RKO (cell line): ENCODE results near the gene STK17A.
"Not testable (repeated sequence)": the region's sequence is repeated elsewhere in the genome, so short reads cannot be mapped to it uniquely, and the experiment has no call there.

Experiments used
- DNase-seq: peaks from one replicate; pipeline ENCODE4 v3.0.0-alpha.2; 2016; ENCODE audit warnings: low spot score

The STK17A gene

GRCh38 chr7:43569424-43569823, 13.5 kb upstream of the STK17A start:
- DNase-seq, result peak; percentile 87

- DNase-seq, result no peak
These were observed 12.1 kb upstream of the STK17A start for GRCh38 chr7:43570688-43571365.

GRCh38 chr7:43572516-43573049, 10.3 kb upstream of the STK17A start:
- peak; percentile 97 for DNase-seq

GRCh38 chr7:43573832-43574231, 9.1 kb upstream of the STK17A start:
- not testable (repeated sequence) for DNase-seq

GRCh38 chr7:43575506-43575905, 7.4 kb upstream of the STK17A start:
- no peak for DNase-seq

- DNase-seq, result no peak
These were observed 6.7 kb upstream of the STK17A start for GRCh38 chr7:43576241-43576640.

- no peak for DNase-seq
These were observed 5.4 kb upstream of the STK17A start for GRCh38 chr7:43577485-43577951.

GRCh38 chr7:43583424-43584194, 701 bp downstream of the STK17A start:
- DNase-seq, result peak; percentile 74

GRCh38 chr7:43584195-43584586, 1.3 kb downstream of the STK17A start:
- DNase-seq, result peak; percentile 80

GRCh38 chr7:43584733-43585132, 1.8 kb downstream of the STK17A start:
- not testable (repeated sequence) for DNase-seq

- DNase-seq, result peak; percentile 73
These were observed 2.7 kb downstream of the STK17A start for GRCh38 chr7:43585562-43585961.

- DNase-seq, result peak; percentile 50
These were observed 3.5 kb downstream of the STK17A start for GRCh38 chr7:43586251-43586900.

- no peak for DNase-seq
These were observed 5.7 kb downstream of the STK17A start for GRCh38 chr7:43588477-43589132.

GRCh38 chr7:43589133-43589478, 6.2 kb downstream of the STK17A start:
- no peak for DNase-seq

- DNase-seq, result no peak
These were observed 6.8 kb downstream of the STK17A start for GRCh38 chr7:43589728-43590127.

GRCh38 chr7:43590862-43591557, 8.1 kb downstream of the STK17A start:
- no peak for DNase-seq

- peak; percentile 23 for DNase-seq
These were observed 8.8 kb downstream of the STK17A start for GRCh38 chr7:43591558-43592180.

- no peak for DNase-seq
These were observed 9.4 kb downstream of the STK17A start for GRCh38 chr7:43592326-43592725.

GRCh38 chr7:43593010-43593409, 10.1 kb downstream of the STK17A start:
- peak; percentile 58 for DNase-seq

- DNase-seq, result no peak
These were observed 11.1 kb downstream of the STK17A start for GRCh38 chr7:43594020-43594419.

- not testable (repeated sequence) for DNase-seq
These were observed 13.5 kb downstream of the STK17A start for GRCh38 chr7:43596426-43596825.
